SU-DHL-6 (cell line): Measurements from ENCODE around the gene CCDC134.

Experiments
- H2AFZ ChIP-seq: fragments of 200-600 bp; sonication (generic); 2 replicates; pipeline ENCODE4 v1.6.1; 2014; ENCODE audit warnings: low read depth, mild to moderate bottlenecking, moderate library complexity, mixed read lengths, antibody characterized with exemption, low read length; ENCODE audit not compliant: severe bottlenecking
- H3F3A ChIP-seq: fragments of 200-600 bp; shearing (Covaris generic); 2 replicates; pipeline ENCODE4 v1.6.0; 2016; ENCODE audit warnings: antibody characterized with exemption, mild to moderate bottlenecking; ENCODE audit not compliant: insufficient read depth
- H3K27ac ChIP-seq: fragments of 200-600 bp; sonication (generic); 2 replicates; pipeline ENCODE4 v1.5.1; 2016; ENCODE audit warnings: low read depth, mild to moderate bottlenecking, low read length, moderate library complexity, mixed read lengths
- H3K27me3 ChIP-seq: fragments of 200-600 bp; sonication (generic), shearing (Covaris generic); 2 replicates; pipeline ENCODE4 v1.6.0; 2014; ENCODE audit warnings: mild to moderate bottlenecking, low read length
- H3K36me3 ChIP-seq: fragments of 200-600 bp; sonication (generic); 2 replicates; pipeline ENCODE4 v1.6.1; 2014; ENCODE audit warnings: mild to moderate bottlenecking, low read length, mixed read lengths
- H3K4me2 ChIP-seq: fragments of 300-600, 200-600 bp; shearing (Covaris generic), sonication (generic); 2 replicates; pipeline ENCODE4 v1.6.0; 2014; ENCODE audit warnings: low read length, low read depth, mild to moderate bottlenecking; ENCODE audit not compliant: poor library complexity, severe bottlenecking
- H3K4me3 ChIP-seq: fragments of 200-600 bp; sonication (generic); 2 replicates; pipeline ENCODE4 v1.5.1; 2014; ENCODE audit warnings: antibody characterized with exemption, low read length, mild to moderate bottlenecking, mixed read lengths; ENCODE audit not compliant: insufficient read depth, poor library complexity, severe bottlenecking
- H3K79me2 ChIP-seq: fragments of 200-600 bp; sonication (generic); 2 replicates; pipeline ENCODE4 v1.6.1; 2014; ENCODE audit warnings: mild to moderate bottlenecking, low read length, moderate library complexity; ENCODE audit not compliant: insufficient read depth
- H3K9ac ChIP-seq: fragments of 200-600 bp; sonication (generic); 2 replicates; pipeline ENCODE4 v1.7.0; 2014; ENCODE audit warnings: mild to moderate bottlenecking, low read length
- H3K9me2 ChIP-seq: fragments of 200-600 bp; sonication (generic); replicated peaks from 2 replicates; pipeline ENCODE4 v1.6.1; 2014; ENCODE audit warnings: low read length; ENCODE audit not compliant: insufficient read depth
- H3K9me3 ChIP-seq: fragments of 200-600 bp; sonication (generic); 2 replicates; pipeline ENCODE4 v1.6.1; 2014; ENCODE audit warnings: low read length, mixed read lengths; ENCODE audit not compliant: insufficient read depth
- H4K20me1 ChIP-seq: fragments of 200-600 bp; sonication (generic); 2 replicates; pipeline ENCODE4 v1.6.1; 2014; ENCODE audit warnings: low read depth, mild to moderate bottlenecking, antibody characterized with exemption, low read length, moderate library complexity, mixed read lengths
- EZH2phosphoT487 ChIP-seq: fragments of 200-600 bp; sonication (generic), shearing (Covaris generic); conservative IDR thresholded peaks from 2 replicates; pipeline ENCODE4 v1.6.1; 2018; ENCODE audit warnings: mild to moderate bottlenecking, antibody characterized with exemption, low read length, moderate library complexity, mixed read lengths
- TF ChIP-seq, protein P1 (sequence below): fragments of 200-600 bp; sonication (generic); IDR thresholded peaks from one replicate; pipeline ENCODE4 v1.5.1; 2017; ENCODE audit warnings: antibody characterized with exemption, mild to moderate bottlenecking, low read length, moderate library complexity; ENCODE audit not compliant: insufficient read depth, poor library complexity, severe bottlenecking

The CCDC134 gene

DNA sequence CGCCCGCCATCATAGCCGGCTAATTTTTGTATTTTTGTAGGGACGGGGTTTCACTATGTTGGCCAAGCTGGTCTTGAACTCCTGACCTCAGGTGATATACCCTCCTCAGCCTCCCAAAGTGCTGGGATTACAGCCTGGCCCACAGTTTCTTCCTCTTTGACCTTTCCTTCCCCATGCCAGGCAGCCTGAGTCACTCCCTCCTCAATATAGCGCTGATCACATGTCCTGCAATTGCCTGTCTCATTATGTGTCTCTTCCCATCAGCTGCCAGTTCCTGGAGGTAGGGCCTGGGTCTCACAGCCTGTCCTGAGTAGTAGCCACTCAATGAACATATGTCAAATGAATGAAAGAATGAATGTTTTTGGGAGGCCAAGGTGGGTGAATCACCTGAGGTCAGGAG lies 43.0 kb upstream of the CCDC134 start:
- TF ChIP-seq, protein P1, sequence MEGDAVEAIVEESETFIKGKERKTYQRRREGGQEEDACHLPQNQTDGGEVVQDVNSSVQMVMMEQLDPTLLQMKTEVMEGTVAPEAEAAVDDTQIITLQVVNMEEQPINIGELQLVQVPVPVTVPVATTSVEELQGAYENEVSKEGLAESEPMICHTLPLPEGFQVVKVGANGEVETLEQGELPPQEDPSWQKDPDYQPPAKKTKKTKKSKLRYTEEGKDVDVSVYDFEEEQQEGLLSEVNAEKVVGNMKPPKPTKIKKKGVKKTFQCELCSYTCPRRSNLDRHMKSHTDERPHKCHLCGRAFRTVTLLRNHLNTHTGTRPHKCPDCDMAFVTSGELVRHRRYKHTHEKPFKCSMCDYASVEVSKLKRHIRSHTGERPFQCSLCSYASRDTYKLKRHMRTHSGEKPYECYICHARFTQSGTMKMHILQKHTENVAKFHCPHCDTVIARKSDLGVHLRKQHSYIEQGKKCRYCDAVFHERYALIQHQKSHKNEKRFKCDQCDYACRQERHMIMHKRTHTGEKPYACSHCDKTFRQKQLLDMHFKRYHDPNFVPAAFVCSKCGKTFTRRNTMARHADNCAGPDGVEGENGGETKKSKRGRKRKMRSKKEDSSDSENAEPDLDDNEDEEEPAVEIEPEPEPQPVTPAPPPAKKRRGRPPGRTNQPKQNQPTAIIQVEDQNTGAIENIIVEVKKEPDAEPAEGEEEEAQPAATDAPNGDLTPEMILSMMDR, result no peak
- TF ChIP-seq EZH2phosphoT487, result no peak
- H3K9me2 ChIP-seq, result no peaks in the 10 kb centered on the region
- H3F3A ChIP-seq, result no peaks in the 10 kb centered on the region
- no peak overlapping the region for H3K27ac ChIP-seq
- H3K27me3 ChIP-seq, result no peaks in the 10 kb centered on the region
- no peaks in the 10 kb centered on the region for H3K36me3 ChIP-seq
- no peak overlapping the region for H3K9ac ChIP-seq
- no peak overlapping the region for H3K4me3 ChIP-seq
- no peaks in the 10 kb centered on the region for H4K20me1 ChIP-seq
- no peaks in the 10 kb centered on the region for H3K79me2 ChIP-seq
- H2AFZ ChIP-seq, result no peak overlapping the region
- H3K9me3 ChIP-seq, result no peaks in the 10 kb centered on the region
- H3K4me2 ChIP-seq, result no peak overlapping the region

DNA sequence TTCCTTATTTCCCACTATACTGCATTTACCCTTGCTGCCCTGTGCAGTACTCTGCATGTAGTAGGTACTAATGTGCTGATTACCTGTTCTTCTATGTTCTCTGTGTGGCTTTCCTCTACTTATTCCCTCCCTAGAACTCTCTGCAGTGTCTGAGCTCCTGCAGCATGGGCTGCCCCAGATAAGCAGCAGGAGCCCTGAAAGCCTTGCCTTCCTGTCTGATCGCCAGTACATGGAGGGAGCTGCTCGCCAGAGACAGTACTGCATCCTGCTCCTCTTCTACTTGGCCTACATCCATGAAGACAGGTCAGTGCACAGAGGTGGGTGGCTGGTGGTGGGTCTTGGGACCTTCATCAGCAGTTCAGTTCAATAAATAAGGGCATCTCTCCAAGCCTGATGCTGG lies 42.2 kb upstream of the CCDC134 start:
- no peak overlapping the region for H2AFZ ChIP-seq
- no peak overlapping the region for H3K4me3 ChIP-seq
- no peak overlapping the region for H3K27ac ChIP-seq
- no peaks in the 10 kb centered on the region for H3K36me3 ChIP-seq
- no peaks in the 10 kb centered on the region for H3K9me3 ChIP-seq
- no peaks in the 10 kb centered on the region for H3K9me2 ChIP-seq
- no peak overlapping the region for H3K4me2 ChIP-seq
- TF ChIP-seq EZH2phosphoT487, result no peak
- TF ChIP-seq, protein P1, result no peak
- H3K9ac ChIP-seq, result no peak overlapping the region
- no peaks in the 10 kb centered on the region for H3K27me3 ChIP-seq
- no peaks in the 10 kb centered on the region for H4K20me1 ChIP-seq
- no peaks in the 10 kb centered on the region for H3K79me2 ChIP-seq
- H3F3A ChIP-seq, result no peaks in the 10 kb centered on the region

DNA sequence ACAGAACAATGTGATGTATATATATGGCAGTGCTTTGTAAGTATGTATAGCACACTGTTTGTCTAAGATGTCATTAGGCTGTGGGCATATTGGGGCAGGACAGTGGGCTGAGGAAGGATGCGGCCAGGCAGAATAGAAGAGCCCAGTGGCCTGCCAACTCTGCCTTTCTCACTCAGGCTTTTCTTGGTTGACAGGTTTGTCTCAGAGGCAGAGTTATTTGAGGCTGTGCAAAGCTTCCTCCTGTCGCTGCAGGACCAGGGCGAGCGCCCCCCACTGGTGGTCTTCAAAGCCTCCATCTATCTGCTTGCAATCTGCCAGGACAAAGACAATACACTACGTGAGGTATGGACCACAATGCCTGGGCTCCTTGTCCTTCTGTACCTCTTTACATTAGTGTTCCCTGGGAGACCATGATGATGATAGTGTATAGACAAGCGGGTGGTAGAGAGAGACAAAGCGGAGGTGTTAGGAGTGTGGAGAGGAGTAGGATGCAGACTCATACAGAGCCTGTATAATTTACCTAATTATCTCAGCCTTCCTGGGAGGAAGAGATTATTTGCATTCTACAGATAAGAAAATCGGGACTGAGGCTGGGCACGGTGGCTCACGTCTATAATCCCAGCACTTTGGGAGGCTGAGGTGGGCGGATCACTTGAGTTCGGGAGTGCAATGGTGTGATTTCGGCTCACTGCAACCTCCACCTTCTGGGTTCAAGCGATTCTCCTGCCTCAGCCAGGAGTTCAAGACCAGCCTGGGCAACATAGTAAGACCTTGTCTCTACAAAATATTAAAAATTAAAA lies 37.3 kb upstream of the CCDC134 start:
- TF ChIP-seq, protein P1, result peak; percentile 70
- no peak for TF ChIP-seq EZH2phosphoT487
- Histone ChIP-seq H3K4me2 (no peak overlapping the region), H3K9me2 (no peaks in the 10 kb centered on the region), H3F3A (no peaks in the 10 kb centered on the region), H3K9ac (no peak overlapping the region), H2AFZ (no peak overlapping the region), H3K4me3 (no peak overlapping the region), H3K9me3 (no peaks in the 10 kb centered on the region), H3K36me3 (no peaks in the 10 kb centered on the region), H4K20me1 (no peaks in the 10 kb centered on the region), H3K27me3 (no peaks in the 10 kb centered on the region), H3K79me2 (no peaks in the 10 kb centered on the region), H3K27ac (no peak overlapping the region)
